ENCODE measurements around the gene TBC1D32. TPM values are rescaled to one million over a fixed set of nuclear protein-coding genes. Genes with fewer than 3 reads are reported as not detected.

TBC1D32 gene
- total RNA-seq, 1 experiment from 2014 or later = 9.0 TPM

DNA sequence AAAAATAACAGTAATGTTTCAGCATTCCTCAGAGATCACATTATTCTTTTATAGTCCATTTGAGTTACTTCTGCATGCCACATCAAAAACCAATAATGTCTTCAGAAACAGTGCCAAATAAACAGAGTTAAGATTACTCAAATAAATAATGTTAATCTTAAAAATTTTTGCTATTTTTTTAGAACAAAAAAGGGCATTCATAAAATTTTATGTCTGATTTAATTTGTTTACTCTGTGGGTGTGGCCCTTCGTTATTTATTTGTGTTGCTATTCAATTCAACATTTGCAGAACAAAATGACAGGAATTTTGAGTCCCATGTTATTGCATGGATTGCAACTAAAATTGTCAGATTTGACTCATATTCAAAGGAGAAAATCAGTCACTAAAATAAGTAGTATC lies 18.7 kb upstream of the TBC1D32 start:
- H2BK120ac ChIP-seq (ENCODE audit: low read depth, low read length, poor library complexity, severe bottlenecking) = no peak overlapping the region
- WGBS (ENCODE audit: extremely low coverage, insufficient read length, low lambda C conversion rate) = no CpG with 5 or more reads among the region's 1 CpG

More for the DNA sequence above, 18.7 kb upstream of the TBC1D32 start:
- H4K5ac ChIP-seq (ENCODE audit: insufficient read length, low read depth, low read length) = no peak overlapping the region
- TF ChIP-seq, protein P1, sequence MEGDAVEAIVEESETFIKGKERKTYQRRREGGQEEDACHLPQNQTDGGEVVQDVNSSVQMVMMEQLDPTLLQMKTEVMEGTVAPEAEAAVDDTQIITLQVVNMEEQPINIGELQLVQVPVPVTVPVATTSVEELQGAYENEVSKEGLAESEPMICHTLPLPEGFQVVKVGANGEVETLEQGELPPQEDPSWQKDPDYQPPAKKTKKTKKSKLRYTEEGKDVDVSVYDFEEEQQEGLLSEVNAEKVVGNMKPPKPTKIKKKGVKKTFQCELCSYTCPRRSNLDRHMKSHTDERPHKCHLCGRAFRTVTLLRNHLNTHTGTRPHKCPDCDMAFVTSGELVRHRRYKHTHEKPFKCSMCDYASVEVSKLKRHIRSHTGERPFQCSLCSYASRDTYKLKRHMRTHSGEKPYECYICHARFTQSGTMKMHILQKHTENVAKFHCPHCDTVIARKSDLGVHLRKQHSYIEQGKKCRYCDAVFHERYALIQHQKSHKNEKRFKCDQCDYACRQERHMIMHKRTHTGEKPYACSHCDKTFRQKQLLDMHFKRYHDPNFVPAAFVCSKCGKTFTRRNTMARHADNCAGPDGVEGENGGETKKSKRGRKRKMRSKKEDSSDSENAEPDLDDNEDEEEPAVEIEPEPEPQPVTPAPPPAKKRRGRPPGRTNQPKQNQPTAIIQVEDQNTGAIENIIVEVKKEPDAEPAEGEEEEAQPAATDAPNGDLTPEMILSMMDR (conservative IDR thresholded peaks at IDR 0.05) = no peak
- no peak overlapping the region for H2BK15ac ChIP-seq (ENCODE audit: low read depth, low read length)
- H3K18ac ChIP-seq (ENCODE audit: insufficient read length, low read depth, low read length) = no peak overlapping the region
- no peaks in the 10 kb centered on the region for H3K9me3 ChIP-seq (ENCODE audit: control insufficient read depth, low read depth, low read length)
- H3K14ac ChIP-seq (ENCODE audit: insufficient read depth, low read length) = no peak overlapping the region
- H2BK12ac ChIP-seq (ENCODE audit: insufficient read length, low read depth, low read length) = no peak overlapping the region
- no peak overlapping the region for H3K4me2 ChIP-seq (ENCODE audit: insufficient read depth, insufficient read length, low read length)
- no peak overlapping the region for H3K27ac ChIP-seq (ENCODE audit: insufficient read length, low read depth, low read length)
- no peaks in the 10 kb centered on the region for H3K79me2 ChIP-seq (ENCODE audit: insufficient read depth, low read length)
- H4K8ac ChIP-seq (replicated peaks; ENCODE audit: insufficient read length, low read depth, low read length) = no peak overlapping the region
- no peak overlapping the region for H3K56ac ChIP-seq (ENCODE audit: insufficient read length, low read depth, low read length)
- H4K20me1 ChIP-seq (ENCODE audit: control insufficient read depth, insufficient read depth, insufficient read length) = no peaks in the 10 kb centered on the region
- H3K27me3 ChIP-seq (ENCODE audit: insufficient read depth, low read length) = no peaks in the 10 kb centered on the region
- no peak overlapping the region for H2AK5ac ChIP-seq (ENCODE audit: insufficient read length, low read length)
- no peaks in the 10 kb centered on the region; the same call in 1 of the 2 replicates for H3K4me1 ChIP-seq (ENCODE audit: insufficient read depth, low read length)
- H3T11ph ChIP-seq (ENCODE audit: low read length) = no peak overlapping the region
- H3K23ac ChIP-seq (ENCODE audit: insufficient read length, low read depth, low read length) = no peak overlapping the region
- no peak overlapping the region for H2BK5ac ChIP-seq (ENCODE audit: insufficient read length, low read length)
- no peak overlapping the region for H2AFZ ChIP-seq (ENCODE audit: low read length)
- Mint-ChIP-seq H3K4me1 (peaks cover 8 to 12% of the 10 kb centered on the region in 2 experiments), H3K4me3 (no peak overlapping the region), H3K9me3 (no peaks in the 10 kb centered on the region), H3K36me3 (ENCODE audit: insufficient read depth in 1 of 3, low read depth in 3 of 3) (no peaks in the 10 kb centered on the region), H3K27me3 (ENCODE audit: low read depth) (no peaks in the 10 kb centered on the region), H3K27ac (no peak overlapping the region)
- no peaks in the 10 kb centered on the region for H3K23me2 ChIP-seq (ENCODE audit: insufficient read length, low read depth, low read length, poor library complexity, severe bottlenecking)
- H3K79me1 ChIP-seq (ENCODE audit: insufficient read depth, low read depth, low read length, poor library complexity, severe bottlenecking) = no peaks in the 10 kb centered on the region
- DNase-seq = no peak
- H3K4ac ChIP-seq (ENCODE audit: low read depth, low read length) = no peak overlapping the region
- H3K9ac ChIP-seq (ENCODE audit: extremely low read depth, insufficient read length, low read length) = no peak overlapping the region
- H4K91ac ChIP-seq (ENCODE audit: insufficient read length, low read depth, low read length) = no peak overlapping the region
- no peak overlapping the region for H2BK20ac ChIP-seq (ENCODE audit: low read depth, low read length, poor library complexity, severe bottlenecking)
